ENCODE results near the gene SAMD4A.

GRCh38 chr14:54574528-54574927 is 7.6 kb downstream of the SAMD4A start:
- TF ChIP-seq CTCF (conservative IDR thresholded peaks at IDR 0.05) (no peak), ZFX (IDR thresholded peaks at IDR 0.05) (no peak)

Measured in C4-2B (cell line).